Measurements from ENCODE around the gene SPATA3.

GRCh38 chr2:230950874-230951339 is 45.0 kb upstream of the SPATA3 start:
- TF ChIP-seq CTCF (conservative IDR thresholded peaks at IDR 0.05; ENCODE audit: low read depth in 2 of 2): no peak
- no peak for TF ChIP-seq EZH2 (IDR thresholded peaks at IDR 0.05; ENCODE audit: low read depth, unreplicated experiment)
- TF ChIP-seq, protein P1, sequence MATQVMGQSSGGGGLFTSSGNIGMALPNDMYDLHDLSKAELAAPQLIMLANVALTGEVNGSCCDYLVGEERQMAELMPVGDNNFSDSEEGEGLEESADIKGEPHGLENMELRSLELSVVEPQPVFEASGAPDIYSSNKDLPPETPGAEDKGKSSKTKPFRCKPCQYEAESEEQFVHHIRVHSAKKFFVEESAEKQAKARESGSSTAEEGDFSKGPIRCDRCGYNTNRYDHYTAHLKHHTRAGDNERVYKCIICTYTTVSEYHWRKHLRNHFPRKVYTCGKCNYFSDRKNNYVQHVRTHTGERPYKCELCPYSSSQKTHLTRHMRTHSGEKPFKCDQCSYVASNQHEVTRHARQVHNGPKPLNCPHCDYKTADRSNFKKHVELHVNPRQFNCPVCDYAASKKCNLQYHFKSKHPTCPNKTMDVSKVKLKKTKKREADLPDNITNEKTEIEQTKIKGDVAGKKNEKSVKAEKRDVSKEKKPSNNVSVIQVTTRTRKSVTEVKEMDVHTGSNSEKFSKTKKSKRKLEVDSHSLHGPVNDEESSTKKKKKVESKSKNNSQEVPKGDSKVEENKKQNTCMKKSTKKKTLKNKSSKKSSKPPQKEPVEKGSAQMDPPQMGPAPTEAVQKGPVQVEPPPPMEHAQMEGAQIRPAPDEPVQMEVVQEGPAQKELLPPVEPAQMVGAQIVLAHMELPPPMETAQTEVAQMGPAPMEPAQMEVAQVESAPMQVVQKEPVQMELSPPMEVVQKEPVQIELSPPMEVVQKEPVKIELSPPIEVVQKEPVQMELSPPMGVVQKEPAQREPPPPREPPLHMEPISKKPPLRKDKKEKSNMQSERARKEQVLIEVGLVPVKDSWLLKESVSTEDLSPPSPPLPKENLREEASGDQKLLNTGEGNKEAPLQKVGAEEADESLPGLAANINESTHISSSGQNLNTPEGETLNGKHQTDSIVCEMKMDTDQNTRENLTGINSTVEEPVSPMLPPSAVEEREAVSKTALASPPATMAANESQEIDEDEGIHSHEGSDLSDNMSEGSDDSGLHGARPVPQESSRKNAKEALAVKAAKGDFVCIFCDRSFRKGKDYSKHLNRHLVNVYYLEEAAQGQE (IDR thresholded peaks at IDR 0.05; ENCODE audit: unreplicated experiment): no peak
- TF ChIP-seq POLR2AphosphoS5 (IDR thresholded peaks at IDR 0.05; ENCODE audit: low read depth): no peak
- TF ChIP-seq JUNB (IDR thresholded peaks at IDR 0.05; ENCODE audit: unreplicated experiment): no peak
- no peak for TF ChIP-seq EZH2phosphoT487 (IDR thresholded peaks at IDR 0.05; ENCODE audit: unreplicated experiment)
- no peak for TF ChIP-seq STAT1 (IDR thresholded peaks at IDR 0.05; ENCODE audit: unreplicated experiment)
- TF ChIP-seq CREB1 (CRISPR knock-in tag; IDR thresholded peaks at IDR 0.05; ENCODE audit: low read depth): no peak
- no peak for TF ChIP-seq ZNF331 (CRISPR knock-in tag; IDR thresholded peaks at IDR 0.05; ENCODE audit: low read depth)
- TF ChIP-seq, protein P2, sequence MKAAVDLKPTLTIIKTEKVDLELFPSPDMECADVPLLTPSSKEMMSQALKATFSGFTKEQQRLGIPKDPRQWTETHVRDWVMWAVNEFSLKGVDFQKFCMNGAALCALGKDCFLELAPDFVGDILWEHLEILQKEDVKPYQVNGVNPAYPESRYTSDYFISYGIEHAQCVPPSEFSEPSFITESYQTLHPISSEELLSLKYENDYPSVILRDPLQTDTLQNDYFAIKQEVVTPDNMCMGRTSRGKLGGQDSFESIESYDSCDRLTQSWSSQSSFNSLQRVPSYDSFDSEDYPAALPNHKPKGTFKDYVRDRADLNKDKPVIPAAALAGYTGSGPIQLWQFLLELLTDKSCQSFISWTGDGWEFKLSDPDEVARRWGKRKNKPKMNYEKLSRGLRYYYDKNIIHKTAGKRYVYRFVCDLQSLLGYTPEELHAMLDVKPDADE (IDR thresholded peaks at IDR 0.05): no peak
- TF ChIP-seq ZNF114 (CRISPR knock-in tag; IDR thresholded peaks at IDR 0.05): no peak
- no peak for TF ChIP-seq NANOG (IDR thresholded peaks at IDR 0.05; ENCODE audit: borderline replicate concordance)
